GM18873 (cell line): ENCODE results near the gene CHST13.
"Not testable (repeated sequence)": the region's sequence is repeated elsewhere in the genome, so short reads cannot be mapped to it uniquely, and the experiment has no call there.

Experiments
- ATAC-seq: cut with Tn5 transposase; IDR thresholded peaks from one replicate; pipeline ENCODE4 v1.9.1; 2021; ENCODE audit warnings: mild to moderate bottlenecking, moderate library complexity, moderate number of reproducible peaks; ENCODE audit not compliant: unreplicated experiment, low FRiP score

CHST13 gene

DNA sequence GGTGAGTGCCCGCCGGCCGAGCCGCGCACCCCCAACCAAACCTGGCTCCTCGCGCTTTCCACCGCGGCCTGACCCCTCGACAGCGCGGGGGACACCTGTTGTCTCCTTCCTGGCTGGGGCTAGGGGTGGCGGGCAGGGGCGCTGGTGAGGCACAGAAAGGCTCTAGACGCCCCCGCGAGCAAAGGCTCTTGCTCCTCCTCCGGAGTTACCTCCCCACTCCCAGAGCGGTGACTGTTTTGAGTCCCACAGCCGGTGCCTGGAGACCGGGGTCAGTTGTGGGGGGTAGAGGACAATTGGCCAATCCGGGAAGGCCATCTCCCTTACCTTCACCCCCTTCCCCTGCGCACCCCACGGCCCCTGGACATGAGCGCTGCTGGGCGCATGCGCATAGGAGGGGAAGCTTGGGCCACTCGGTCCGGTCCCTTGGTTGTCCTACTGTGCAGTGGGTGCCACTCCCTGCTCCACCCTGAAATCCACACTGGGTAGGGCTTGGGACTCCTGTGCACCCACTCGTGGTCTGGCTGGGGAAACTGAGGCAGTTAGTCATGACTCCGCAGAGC is 554 bp downstream of the CHST13 start:
- ATAC-seq = no peak

DNA sequence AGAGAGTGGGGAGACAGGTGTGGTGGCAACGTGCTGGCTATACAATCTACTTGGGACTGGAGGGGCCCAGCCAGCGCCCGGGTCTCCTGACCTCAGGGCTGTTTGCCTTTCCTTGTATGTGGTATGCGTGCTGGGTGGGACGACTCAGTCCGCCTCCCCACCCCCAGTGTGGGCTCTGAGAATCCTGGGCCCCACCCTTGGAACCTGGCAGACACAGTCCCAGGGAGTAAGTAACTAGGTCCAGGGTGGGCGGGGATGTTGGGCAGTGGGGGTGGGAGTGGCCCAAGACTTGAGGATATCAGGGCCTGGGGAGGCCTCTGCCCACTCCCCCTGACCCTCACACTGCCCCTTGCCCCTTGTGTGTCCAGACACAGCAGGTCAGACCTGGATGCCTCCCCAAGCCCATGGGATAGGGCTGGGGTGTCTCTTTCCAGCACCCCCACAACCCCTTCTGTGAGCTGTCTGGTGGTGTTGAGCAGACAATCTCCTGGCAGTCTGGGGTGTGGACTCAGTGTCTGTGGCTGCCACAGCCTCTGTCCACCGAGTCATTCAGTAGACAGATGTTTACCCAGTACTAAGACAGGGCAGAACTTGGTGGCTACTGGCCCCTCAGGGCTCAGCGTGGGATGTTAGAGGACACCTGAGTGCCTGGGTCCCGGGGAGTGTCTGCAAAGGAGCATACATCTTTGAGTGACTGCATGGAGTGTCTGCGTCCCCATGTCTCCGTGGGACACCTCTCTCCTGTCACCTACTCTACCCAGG is 1.3 kb downstream of the CHST13 start:
- ATAC-seq = no peak

DNA sequence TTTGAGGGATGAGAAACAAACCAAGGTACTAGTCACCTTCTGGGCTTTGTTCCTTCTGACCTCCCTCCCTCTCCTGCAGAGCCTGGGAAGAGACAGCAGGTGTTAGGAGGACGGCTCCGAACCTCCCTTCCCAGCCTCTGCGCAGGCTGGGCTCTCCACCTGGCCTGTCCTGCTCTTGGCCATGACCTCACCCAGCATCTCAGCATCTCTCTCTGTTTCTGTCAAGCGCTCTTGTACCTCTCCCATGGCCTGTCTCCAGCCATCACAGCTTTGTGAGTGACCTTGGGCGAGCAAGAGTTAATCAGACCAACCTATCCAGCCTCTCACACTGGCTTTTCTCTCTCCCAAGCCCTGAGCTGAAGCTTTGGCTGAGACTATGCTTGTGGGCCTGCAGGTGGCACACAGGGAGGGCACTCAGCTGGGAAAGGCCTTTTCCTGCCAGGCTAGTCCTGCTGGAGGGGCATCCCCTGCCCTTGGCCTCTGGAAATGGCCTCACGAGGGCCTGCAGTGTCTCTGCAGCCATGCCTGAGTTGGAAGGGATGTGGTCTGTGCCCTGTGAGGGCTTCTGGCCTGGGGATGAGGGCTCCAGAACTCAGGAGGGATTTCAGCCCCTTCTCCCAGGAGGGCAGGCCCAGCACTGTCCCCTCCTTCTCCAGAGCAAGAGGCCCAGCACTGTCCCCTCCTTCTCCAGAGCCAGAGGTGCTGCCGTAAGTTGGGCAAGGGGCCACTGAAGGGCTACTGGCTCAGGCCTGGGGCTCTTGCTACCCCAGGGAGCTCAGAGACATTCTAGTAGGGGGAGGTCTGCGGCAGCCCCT is 2.1 kb downstream of the CHST13 start:
- no peak for ATAC-seq

DNA sequence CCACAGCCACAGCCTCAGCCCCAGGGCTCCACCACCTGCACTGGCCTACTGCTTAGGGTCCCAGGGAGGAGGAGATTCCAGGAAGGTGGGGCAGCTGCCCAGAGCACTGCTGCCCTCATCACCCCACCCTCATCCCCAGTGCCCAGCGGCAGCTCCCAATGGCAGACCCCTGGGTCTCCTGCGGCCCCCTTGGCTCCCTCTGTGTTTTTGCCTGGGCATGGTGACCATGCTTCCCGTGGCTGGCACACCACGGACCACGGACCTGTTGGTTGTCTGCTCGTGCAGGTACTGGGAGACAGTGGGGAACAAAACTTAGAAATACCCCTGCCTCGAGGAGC is 2.7 kb downstream of the CHST13 start:
- no peak for ATAC-seq

DNA sequence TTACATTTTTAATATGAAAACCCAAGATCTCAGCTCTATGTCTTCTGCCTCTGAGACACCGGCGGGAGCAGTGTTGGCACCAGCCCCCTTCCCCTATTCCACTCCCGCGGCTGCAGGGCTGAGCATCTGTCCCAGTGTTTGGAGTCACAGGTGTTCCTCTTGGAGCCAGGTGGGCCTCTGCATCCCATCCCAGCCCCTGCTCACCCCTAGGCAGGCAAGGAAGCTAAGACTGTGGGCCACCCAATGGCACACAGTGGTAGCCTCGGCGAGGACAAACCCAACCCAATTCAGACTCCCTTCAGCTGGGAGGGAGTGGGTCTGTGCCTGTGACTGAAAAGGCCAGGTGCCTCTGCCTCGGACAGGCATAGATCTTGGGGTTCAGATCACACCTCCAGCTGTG is 3.1 kb downstream of the CHST13 start:
- no peak for ATAC-seq

DNA sequence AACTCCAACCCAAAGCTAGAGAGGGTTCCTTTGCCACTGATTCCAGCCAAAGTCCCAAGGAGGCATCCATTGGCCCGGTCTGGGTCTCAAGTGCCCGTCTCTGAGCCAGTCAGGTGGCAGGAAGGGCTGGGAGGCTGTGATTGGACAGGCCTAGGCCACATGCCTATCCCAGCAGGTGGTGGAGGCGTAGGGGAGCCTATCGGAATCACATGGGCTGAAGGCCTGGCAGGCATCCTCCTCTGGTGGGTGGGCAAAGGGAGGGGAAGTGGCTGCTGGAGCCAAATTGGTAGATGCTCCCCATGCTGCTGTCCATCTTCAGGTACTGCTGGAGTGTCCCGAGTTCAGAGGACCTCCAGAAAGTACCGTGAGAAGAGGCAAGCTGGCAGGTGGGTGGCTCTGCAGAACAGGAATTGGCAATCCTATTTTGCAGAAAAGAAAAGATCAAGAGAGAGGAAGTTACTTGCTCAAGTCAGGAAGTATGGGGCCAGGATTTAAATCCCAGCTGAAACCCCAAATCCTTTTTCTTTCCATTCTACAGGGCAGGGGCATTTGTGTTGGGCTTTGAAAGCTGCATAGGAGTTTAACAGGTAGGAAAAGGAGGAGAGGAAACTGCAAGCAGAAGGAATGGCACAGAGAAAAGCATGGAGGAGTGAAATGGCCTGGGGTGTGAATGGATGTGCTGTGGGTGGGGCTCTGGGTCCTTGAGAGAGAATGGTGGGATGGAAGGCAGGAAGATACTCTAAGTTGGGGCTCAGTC is 3.7 kb downstream of the CHST13 start:
- ATAC-seq = no peak

DNA sequence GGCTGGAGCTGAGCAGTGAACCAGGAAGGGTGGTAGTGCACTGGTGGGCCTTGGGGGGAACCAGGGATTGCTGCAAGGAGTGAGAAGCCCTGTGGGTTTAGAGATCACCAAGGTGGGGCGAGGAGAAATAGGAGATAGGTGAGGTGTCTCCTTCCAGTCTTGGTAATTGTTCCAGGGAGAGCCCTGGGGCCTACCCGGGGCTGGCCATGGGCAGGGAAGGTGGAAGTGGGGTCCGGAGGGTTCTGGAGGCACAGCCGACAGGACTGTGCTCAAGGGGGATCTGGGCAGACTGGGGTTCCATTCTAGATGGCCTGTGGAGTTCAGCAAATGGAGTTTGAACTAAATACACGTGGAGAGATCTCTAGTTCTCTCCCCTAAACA is 4.5 kb downstream of the CHST13 start:
- no peak for ATAC-seq

DNA sequence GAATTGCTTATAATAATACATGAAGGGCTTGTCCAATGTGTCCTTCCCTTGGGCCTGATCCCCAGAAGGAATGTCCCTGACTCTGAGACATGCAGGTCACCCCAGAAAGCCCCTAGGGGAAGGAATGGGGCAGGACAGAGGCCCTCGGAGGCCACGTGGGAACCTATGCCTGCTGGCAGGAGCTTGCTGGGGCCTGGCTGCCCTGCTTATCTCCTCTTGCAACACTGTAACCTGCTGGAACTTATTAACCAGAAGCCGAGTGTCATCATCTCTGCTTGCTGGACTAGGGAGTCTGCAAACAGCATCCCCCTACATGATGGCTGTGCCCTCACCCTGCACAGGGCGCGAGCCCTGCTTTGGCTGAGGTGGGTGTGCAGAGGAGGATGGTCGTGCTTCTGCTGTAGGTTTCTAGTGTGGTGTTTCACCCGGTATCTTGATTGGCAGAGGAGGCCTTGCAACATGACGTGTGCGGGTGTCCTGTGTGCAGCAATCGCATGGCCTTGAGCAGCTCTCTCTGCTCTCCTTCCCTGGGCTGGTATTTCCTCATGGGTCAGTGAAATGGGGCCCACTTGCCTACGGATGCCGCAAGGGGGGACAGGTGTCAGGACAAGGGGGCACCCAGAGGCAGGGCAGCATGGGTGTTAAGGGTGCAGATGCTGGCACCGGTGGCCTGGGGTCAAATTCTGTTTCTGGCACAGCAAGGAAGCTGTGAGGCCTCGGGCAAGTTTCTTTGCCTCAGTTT is 5.0 kb downstream of the CHST13 start:
- no peak for ATAC-seq

DNA sequence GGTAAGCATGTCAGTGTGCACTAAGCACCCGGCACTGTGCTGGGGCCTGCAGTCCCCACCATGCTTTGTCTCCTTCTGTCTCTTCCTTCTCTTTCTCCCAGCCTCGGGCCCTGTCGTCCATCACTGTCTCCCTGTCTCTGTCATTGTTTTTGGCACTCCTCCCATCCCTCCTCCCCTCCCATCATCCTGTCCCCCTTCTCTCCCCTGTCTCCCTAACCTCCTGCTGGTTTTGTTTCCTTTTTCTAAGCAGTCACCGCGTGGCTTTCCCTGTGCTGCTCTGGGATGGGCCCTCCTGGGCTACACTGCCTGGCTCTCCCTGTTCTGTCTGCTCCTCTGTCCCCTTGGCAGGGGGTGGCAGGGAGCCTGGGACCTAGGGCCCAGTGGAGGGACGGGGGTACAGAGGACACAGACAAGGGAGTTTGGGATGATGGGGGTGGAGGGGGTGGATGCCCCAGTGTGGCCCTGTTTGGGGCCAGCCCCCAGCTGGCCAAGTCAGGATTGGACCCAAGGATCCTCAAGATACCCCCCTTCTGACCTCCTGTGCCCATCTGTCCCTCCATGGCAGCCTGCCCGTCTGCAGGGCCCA is 5.7 kb downstream of the CHST13 start:
- ATAC-seq = no peak

DNA sequence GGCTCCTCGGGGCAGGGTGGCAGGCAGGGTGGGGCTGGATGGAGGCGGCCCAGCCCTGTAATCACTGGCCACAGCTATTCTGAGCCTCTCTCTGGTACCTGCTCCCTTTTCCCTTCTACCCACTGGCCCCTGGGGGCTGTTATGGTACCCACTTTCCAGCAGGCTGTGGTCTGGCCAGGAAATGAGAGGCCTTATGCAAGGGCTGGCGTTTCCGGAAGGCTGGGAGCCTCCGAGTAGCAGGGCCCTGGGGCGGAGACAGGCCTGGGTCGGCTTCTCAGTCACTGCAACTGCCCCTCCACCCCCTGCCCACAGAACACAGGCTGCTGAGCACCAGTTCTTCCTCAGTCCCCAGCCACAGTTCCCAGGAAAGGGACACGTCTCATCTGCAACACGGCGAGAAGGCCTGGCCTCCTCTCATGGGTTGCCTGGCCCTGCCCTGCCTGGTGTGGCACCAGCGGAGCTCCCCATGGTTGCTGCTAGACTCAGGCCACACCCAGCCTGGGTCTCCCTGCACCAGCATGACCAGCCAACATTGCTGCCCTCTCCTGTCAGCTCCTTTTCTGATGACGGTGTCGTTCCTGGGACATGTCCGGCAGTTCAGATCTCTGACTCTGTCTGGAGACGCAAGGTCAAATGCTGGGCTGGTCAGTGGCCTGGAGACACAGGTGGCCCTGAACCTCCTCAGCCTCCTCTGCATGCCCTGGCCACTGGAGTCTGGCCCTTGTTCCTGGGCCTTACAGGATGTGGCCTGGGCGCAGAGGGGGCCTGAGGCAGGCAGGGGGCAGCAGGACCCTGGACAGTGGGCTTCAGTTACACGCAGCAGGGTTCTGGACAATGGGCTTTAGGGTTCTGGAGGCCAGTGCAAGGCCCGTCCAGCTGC is 6.5 kb downstream of the CHST13 start:
- ATAC-seq = no peak

DNA sequence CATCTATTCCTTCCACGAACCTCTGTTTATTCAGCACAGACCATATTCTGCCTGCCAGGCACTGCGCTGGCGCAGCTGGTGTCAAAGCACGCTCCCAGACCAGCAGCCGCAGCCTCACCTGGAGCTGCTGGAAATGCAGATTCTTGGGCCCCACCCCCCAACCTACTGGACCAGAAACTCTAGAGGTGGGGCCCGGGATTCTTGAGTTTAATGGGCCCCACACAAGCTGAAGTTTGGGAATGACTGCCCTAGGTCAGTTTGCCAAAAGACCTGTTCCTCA is 7.0 kb downstream of the CHST13 start:
- no peak for ATAC-seq

DNA sequence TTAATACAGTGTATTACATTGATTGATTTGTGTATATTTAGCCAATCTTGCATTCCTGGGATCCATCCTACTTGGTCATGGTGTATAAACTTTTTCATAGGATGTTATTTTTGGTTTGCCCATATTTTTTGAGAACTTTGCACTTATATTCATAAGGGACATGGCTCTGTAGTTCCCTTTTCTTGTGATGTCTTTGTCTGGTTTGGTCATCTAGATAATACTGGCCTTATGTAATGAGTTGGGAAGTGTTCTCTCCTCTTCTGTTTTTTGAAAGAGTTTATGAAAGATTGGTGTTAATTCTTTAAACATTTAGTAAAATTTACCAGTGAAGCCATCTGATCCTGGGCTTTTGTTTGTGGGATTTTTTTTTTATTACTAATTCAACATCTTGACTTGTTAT is 9.6 kb downstream of the CHST13 start:
- ATAC-seq = no peak

DNA sequence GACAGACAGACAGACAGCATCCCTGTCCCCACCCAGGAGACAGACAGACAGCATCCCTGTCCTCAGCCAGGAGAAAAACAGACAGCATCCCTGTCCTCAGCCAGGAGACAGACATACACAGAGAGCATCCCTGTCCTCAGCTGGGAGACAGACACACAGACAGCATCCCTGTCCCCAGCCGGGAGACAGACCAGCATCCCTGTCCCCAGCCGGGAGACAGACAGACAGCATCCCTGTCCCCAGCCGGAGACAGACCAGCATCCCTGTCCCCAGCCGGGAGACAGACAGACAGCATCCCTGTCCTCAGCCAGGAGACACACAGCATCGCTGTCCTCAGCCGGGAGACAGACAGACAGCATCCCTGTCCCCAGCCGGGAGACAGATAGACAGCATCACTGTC is 10.8 kb downstream of the CHST13 start:
- not testable (repeated sequence) for ATAC-seq

DNA sequence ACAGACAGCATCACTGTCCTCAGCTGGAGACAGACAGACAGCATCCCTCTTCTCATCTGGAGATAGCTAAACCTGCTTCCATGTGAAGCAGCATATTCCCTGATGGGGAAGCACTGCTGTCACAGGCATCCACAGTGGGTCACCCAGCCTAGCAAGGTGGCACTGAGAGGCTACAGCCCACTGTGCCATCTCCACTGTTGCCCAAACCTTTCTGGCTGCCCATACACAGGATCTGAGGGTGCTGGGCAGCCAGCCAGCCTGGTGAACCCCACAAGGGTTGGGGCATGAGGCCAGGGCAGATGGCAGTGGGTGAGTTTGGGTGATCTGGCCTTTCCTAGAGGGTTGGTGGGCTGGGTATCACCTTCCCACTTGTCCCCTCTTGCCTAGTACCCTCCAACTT is 11.7 kb downstream of the CHST13 start:
- ATAC-seq = no peak

DNA sequence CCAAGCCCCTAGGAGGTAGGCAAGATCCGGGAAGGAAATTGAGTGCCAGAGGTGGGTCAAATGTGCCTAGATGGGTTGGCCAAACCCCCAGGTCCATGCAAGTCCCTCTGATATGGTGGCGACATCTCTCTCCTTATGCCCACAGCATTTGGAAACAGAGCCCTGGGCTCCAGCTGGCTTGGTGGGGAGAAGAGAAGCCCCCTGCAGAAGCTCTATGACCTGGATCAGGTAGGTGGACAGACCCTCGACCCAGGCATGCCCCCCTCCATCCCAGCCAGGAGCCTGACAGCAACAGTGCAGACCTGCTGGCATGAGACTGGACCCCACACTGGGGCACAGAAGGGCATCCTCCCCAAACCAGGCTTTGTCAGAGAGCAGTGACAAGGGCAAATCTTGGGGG is 12.2 kb downstream of the CHST13 start:
- ATAC-seq = no peak

DNA sequence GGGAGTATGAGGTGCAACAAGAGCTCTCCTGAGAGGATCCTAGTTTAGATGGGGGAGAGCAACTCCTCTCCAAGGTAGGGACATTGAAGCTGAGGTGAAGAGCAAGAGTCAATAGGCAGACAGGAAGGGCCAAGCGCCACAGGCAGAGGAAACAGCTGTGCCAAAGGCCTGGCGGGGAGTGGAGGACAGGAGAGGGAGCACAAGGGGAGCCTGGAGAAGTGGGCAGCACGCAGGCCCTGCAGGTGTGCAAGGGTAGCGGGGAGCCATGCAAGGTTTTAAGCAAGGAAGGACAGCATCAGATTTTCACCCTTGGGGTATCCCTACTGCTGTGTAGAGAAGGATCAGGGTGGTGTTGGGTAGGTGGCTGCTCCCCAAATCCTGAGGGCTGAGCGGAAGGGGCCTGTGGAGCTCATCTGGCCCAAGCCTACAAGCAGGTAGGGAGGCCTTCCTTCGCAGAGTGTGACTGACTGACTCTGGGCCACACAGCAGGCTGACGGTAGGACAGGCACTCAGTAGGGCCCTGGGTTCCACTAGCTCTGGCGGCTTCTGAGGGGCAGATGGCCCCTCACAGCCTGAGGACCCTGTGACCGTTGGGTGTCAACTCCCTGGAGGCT is 13.3 kb downstream of the CHST13 start:
- ATAC-seq = no peak

DNA sequence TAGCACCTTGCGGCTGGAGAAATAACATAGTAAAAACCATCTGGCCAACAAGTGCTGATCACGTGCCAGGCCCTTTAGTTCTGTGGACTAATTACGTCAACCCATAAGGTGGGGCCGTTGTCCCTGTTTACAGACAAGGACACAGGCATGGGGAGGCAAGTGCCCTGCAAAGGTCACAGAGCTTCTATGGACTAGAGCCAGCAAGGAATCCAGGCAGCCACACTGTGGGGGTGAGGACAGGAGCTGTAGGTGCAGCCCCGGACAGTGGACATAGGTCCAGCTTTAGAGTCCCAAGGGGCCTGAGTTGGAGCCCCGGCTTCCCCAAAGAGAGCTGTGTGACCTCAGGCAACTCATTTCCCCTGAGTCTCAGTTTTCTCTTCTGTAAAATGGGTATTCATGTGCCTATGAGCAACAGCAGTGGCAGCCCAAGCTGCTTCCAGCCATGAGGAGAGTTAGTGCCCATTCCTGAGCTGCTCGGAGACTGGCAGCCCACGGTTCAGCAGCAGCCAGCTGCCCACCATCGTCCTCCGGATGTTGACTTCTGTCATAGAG is 13.9 kb downstream of the CHST13 start:
- no peak for ATAC-seq

DNA sequence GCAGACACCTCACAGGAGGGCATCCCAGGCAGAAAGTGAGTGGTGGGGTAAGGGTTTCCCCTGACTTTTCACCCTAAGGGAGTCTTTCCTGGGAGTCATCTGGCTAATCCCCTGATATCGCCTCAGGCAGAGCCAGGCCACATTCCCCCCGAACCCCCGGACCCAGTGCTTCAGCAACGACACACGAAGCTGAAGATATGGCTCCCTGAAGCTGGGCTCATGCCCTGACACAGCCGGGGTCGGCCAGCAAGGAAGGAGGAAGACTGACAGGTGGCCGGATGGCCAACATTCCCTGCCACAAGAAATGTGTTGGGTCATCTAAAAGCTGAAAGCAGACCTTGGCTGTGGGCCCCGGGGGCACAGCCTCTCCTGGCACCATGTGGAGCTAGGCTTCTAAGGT is 14.4 kb downstream of the CHST13 start:
- ATAC-seq = no peak

DNA sequence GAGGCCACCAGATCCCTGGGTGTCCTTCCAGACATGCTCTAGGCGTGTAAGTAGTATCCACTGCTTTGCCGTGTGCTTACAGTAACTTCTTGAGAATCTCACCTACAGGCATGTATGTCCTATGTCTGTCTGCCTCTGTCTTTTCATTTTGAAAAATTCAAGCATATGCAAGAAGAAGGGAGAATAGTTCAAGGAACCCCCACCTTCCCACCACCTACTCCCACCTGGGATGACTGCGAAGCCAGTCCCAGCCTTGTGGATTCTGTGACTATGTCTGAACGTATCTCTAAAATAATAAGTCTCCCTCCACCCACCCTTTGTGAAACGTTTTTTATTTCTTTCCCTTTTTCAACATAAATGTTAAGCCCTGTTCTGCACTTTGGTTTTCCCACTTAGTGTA is 15.0 kb downstream of the CHST13 start:
- no peak for ATAC-seq
